Activated B cell treated with CpG ODN at 0.5 μM for 24 hours (primary cell): ENCODE data around the gene DNAJC11. TPM values are rescaled to one million over a fixed set of nuclear protein-coding genes. Genes with fewer than 3 reads are reported as not detected.

ENCODE experiments used
- ATAC-seq: fragments of 200-7000 bp; cut with Tn5 transposase; one replicate; pipeline ENCODE4 v1.10.0; 2021; ENCODE audit warnings: low read depth, mild to moderate bottlenecking, moderate library complexity
- CTCF ChIA-PET: fragments of 350-600 bp; sonication (Branson Sonifier 250); formaldehyde crosslinking; loops from one replicate; lab custom pipeline; 2021; ENCODE audit warnings: antibody characterized with exemption; lab: Charles Lee
- POLR2A ChIA-PET: fragments of 350-600 bp; sonication (Branson Sonifier 250); formaldehyde crosslinking; loops from one replicate; lab custom pipeline; 2021; ENCODE audit warnings: antibody characterized with exemption; lab: Charles Lee
- DNase-seq: peaks from one replicate; pipeline ENCODE4 v3.0.0; 2022
- H3K27ac Mint-ChIP-seq: one replicate; pipeline ENCODE4 v1.8.0; 2020; ENCODE audit warnings: mixed read lengths
- H3K27me3 Mint-ChIP-seq: one replicate; pipeline ENCODE4 v1.8.0; 2021; ENCODE audit warnings: mixed read lengths
- H3K36me3 Mint-ChIP-seq: one replicate; pipeline ENCODE4 v1.8.0; 2021; ENCODE audit warnings: low read depth, mixed read lengths
- H3K4me1 Mint-ChIP-seq: one replicate; pipeline ENCODE4 v1.8.0; 2021; ENCODE audit warnings: mixed read lengths
- H3K4me3 Mint-ChIP-seq: one replicate; pipeline ENCODE4 v1.8.0; 2020; ENCODE audit warnings: mild to moderate bottlenecking, mixed read lengths
- H3K9me3 Mint-ChIP-seq: one replicate; pipeline ENCODE4 v1.8.0; 2020; ENCODE audit warnings: mixed read lengths
- CTCF ChIP-seq: fragments of 200-600 bp; IDR thresholded peaks from one replicate; pipeline ENCODE4 v1.8.0; 2022; ENCODE audit warnings: antibody characterized with exemption, mild to moderate bottlenecking
- intact Hi-C: fragments of 100-400 bp; cut with micrococcal nuclease; formaldehyde crosslinking; loops from one replicate; pipeline ENCODE4 v1.15.1; 2024
- total RNA-seq: library from RNA; stranded (reverse); gene quantifications from 2 replicates; pipeline ENCODE4 v1.2.3, GENCODE V29; 2022

The DNAJC11 gene
- total RNA-seq, 1 donor from 2014 or later: 65.6 TPM

- H3K27ac Mint-ChIP-seq: peak within 1 kb of the TSS; percentile 71
- H3K27me3 Mint-ChIP-seq: no peaks in the 10 kb centered on the region
- ChIA-PET POLR2A (interaction anchor here (0.6 to 2.0 kb wide), 8 partner anchors 11 to 160 kb away, joined by 3 to 11 read pairs (median 4); partner anchors contain the start of genes CAMTA1, PHF13 and ZBTB48), CTCF (interaction anchor here (0.9 to 1.0 kb wide), 2 partner anchors 23 to 70 kb away, joined by 3 to 4 read pairs; partner anchors contain the start of genes KLHL21, NOL9 and TAS1R1)
- intact Hi-C loops: loop anchor here (1.0 to 5.0 kb wide), 7 partner anchors 12 to 160 kb away; partner anchors contain the start of genes CAMTA1, DNAJC11, NOL9 and PHF13
- DNase-seq: peak; percentile 83
- TF ChIP-seq CTCF: no peak
- peaks cover 33% of the 10 kb centered on the region for H3K36me3 Mint-ChIP-seq
- peak within 1 kb of the TSS; percentile 86 for H3K4me3 Mint-ChIP-seq
- peaks cover 32% of the 10 kb centered on the region for H3K4me1 Mint-ChIP-seq
- ATAC-seq: peak; percentile 97
- no peaks in the 10 kb centered on the region for H3K9me3 Mint-ChIP-seq
These were observed 76.7 kb downstream of the DNAJC11 start, which contains the start of gene THAP3 for GRCh38 chr1:6624710-6625583. TSS of gene THAP3 (plus strand) at chr1:6624868. CDS start at chr1:6625219, 351 bp downstream.

- DNase-seq: no peak
- no peak for ATAC-seq
- H3K4me3 Mint-ChIP-seq: no peak overlapping the region
- H3K27ac Mint-ChIP-seq: no peak overlapping the region
- POLR2A ChIA-PET: interaction anchor here (0.7 to 2.0 kb wide), 6 partner anchors 10 to 43 kb away, joined by 3 to 11 read pairs (median 4); partner anchors contain the start of genes KLHL21, PHF13 and ZBTB48
- H3K4me1 Mint-ChIP-seq: peaks cover 32% of the 10 kb centered on the region
- H3K36me3 Mint-ChIP-seq: peaks cover 26% of the 10 kb centered on the region
- intact Hi-C loops: no loop called here
- H3K9me3 Mint-ChIP-seq: no peaks in the 10 kb centered on the region
- CTCF ChIA-PET: interaction anchor here (0.9 to 1.2 kb wide), 3 partner anchors 69 to 70 kb away, joined by 3 to 4 read pairs (median 3); partner anchors contain the start of genes NOL9 and TAS1R1
- H3K27me3 Mint-ChIP-seq: no peaks in the 10 kb centered on the region
- no peak for TF ChIP-seq CTCF
These were observed 78.2 kb downstream of the DNAJC11 start for GRCh38 chr1:6623269-6623965.

- ATAC-seq (no peak), DNase-seq (no peak)
- TF ChIP-seq CTCF: no peak
- Mint-ChIP-seq H3K27ac (no peak overlapping the region), H3K27me3 (no peaks in the 10 kb centered on the region), H3K9me3 (no peaks in the 10 kb centered on the region), H3K4me3 (no peak overlapping the region), H3K4me1 (peaks cover 27% of the 10 kb centered on the region), H3K36me3 (peaks cover 20% of the 10 kb centered on the region)
- ChIA-PET POLR2A (interaction anchor here (0.7 to 1.4 kb wide), 2 partner anchors 16 to 19 kb away, joined by 3 read pairs; no protein-coding TSS in a partner anchor), CTCF (interaction anchor here (1.2 kb wide), 1 partner anchor 68 kb away, joined by 3 read pairs; the partner anchor contains the start of gene NOL9)
- intact Hi-C loops: no loop called here
These were observed 79.0 kb downstream of the DNAJC11 start for GRCh38 chr1:6622396-6623152.

- intact Hi-C loops: no loop called here
- H3K4me3 Mint-ChIP-seq: no peak overlapping the region
- no peak overlapping the region for H3K27ac Mint-ChIP-seq
- no peaks in the 10 kb centered on the region for H3K27me3 Mint-ChIP-seq
- no peak for TF ChIP-seq CTCF
- ChIA-PET POLR2A (interaction anchor here (1.4 kb wide), 1 partner anchor 18 kb away, joined by 3 read pairs; no protein-coding TSS in a partner anchor), CTCF (interaction anchor here (1.2 kb wide), 1 partner anchor 67 kb away, joined by 3 read pairs; the partner anchor contains the start of gene NOL9)
- ATAC-seq (no peak), DNase-seq (no peak)
- H3K36me3 Mint-ChIP-seq: peaks cover 18% of the 10 kb centered on the region
- no peaks in the 10 kb centered on the region for H3K9me3 Mint-ChIP-seq
- H3K4me1 Mint-ChIP-seq: peaks cover 18% of the 10 kb centered on the region
These were observed 79.9 kb downstream of the DNAJC11 start for GRCh38 chr1:6621429-6622391.
